Measurements from ENCODE around the gene SYNPR. TPM values are rescaled to one million over a fixed set of nuclear protein-coding genes. Genes with fewer than 3 reads are reported as not detected.

Gene SYNPR
- total RNA-seq, 6 experiments from 2014 or later: not detected

DNA sequence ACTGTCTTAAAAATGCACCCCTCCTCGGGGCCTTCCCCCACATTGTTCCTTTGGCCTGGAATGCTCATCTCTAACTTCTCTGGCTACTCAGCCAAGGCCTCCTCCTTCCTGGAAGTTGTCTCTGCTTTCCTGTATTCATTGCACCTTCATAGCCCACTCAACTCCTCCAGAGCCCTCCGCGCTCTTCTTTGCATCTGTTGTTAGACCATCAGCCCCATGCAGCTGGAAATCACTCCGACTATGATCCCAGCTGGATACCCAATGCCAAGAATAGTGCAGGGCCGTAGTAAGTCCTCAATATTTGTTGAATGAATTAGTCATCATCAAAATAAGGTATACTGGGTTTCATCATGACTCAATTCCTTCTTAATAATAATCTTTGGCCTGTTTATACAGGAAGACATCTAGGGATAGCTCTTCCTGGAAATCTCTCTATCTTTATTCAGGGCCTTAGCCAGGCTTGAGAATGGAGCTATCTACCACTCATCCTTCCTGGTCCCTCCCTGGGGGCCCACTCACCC lies 112.7 kb downstream of the SYNPR start:
- H3K9me3 Mint-ChIP-seq: no peaks in the 10 kb centered on the region
- no peaks in the 10 kb centered on the region for H3K36me3 Mint-ChIP-seq (ENCODE audit: low read depth)
- TF ChIP-seq, protein P1, sequence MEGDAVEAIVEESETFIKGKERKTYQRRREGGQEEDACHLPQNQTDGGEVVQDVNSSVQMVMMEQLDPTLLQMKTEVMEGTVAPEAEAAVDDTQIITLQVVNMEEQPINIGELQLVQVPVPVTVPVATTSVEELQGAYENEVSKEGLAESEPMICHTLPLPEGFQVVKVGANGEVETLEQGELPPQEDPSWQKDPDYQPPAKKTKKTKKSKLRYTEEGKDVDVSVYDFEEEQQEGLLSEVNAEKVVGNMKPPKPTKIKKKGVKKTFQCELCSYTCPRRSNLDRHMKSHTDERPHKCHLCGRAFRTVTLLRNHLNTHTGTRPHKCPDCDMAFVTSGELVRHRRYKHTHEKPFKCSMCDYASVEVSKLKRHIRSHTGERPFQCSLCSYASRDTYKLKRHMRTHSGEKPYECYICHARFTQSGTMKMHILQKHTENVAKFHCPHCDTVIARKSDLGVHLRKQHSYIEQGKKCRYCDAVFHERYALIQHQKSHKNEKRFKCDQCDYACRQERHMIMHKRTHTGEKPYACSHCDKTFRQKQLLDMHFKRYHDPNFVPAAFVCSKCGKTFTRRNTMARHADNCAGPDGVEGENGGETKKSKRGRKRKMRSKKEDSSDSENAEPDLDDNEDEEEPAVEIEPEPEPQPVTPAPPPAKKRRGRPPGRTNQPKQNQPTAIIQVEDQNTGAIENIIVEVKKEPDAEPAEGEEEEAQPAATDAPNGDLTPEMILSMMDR (IDR thresholded peaks at IDR 0.05): no peak
- no peak overlapping the region for H3K27ac Mint-ChIP-seq
- peaks cover 9% of the 10 kb centered on the region for H3K27me3 Mint-ChIP-seq (ENCODE audit: insufficient read depth)
- H3K4me3 Mint-ChIP-seq: no peak overlapping the region
- no peak for DNase-seq
- H3K4me1 Mint-ChIP-seq (ENCODE audit: low read depth): no peaks in the 10 kb centered on the region

- peaks cover 2% of the 10 kb centered on the region; the same call in 1 of the 2 replicates for H3K27me3 Mint-ChIP-seq (ENCODE audit: insufficient read depth)
- H3K36me3 Mint-ChIP-seq (ENCODE audit: low read depth): no peaks in the 10 kb centered on the region
- no peaks in the 10 kb centered on the region for H3K4me1 Mint-ChIP-seq (ENCODE audit: low read depth)
- DNase-seq: no peak
- TF ChIP-seq, protein P1 (IDR thresholded peaks at IDR 0.05): no peak
- no peak overlapping the region for H3K27ac Mint-ChIP-seq
- no peak overlapping the region for H3K4me3 Mint-ChIP-seq
- no peaks in the 10 kb centered on the region for H3K9me3 Mint-ChIP-seq
Observed at GRCh38 chr3:63395960-63396359, 117.9 kb downstream of the SYNPR start.

GRCh38 chr3:63400246-63400860 lies 122.2 kb downstream of the SYNPR start:
- Mint-ChIP-seq H3K9me3 (no peaks in the 10 kb centered on the region), H3K4me1 (ENCODE audit: low read depth) (no peaks in the 10 kb centered on the region), H3K4me3 (no peak overlapping the region), H3K27ac (no peak overlapping the region), H3K27me3 (ENCODE audit: insufficient read depth) (no peaks in the 10 kb centered on the region; the same call in 1 of the 2 replicates), H3K36me3 (ENCODE audit: low read depth) (no peaks in the 10 kb centered on the region)
- peak; percentile 9 for DNase-seq
- TF ChIP-seq, protein P1 (IDR thresholded peaks at IDR 0.05): no peak

- Mint-ChIP-seq H3K36me3 (ENCODE audit: low read depth) (no peaks in the 10 kb centered on the region), H3K27ac (no peak overlapping the region), H3K4me3 (no peak overlapping the region), H3K4me1 (ENCODE audit: low read depth) (no peaks in the 10 kb centered on the region), H3K9me3 (no peaks in the 10 kb centered on the region), H3K27me3 (ENCODE audit: insufficient read depth) (no peaks in the 10 kb centered on the region; the same call in 1 of the 2 replicates)
- no peak for DNase-seq
- TF ChIP-seq, protein P1 (IDR thresholded peaks at IDR 0.05): peak; percentile 25; the same call in 1 of the 2 replicates
Observed at GRCh38 chr3:63405882-63406281, 127.8 kb downstream of the SYNPR start.

GRCh38 chr3:63413523-63413922 lies 135.4 kb downstream of the SYNPR start:
- Mint-ChIP-seq H3K27ac (no peak overlapping the region), H3K27me3 (ENCODE audit: insufficient read depth) (no peaks in the 10 kb centered on the region; the same call in 1 of the 2 replicates), H3K4me1 (ENCODE audit: low read depth) (no peaks in the 10 kb centered on the region), H3K36me3 (ENCODE audit: low read depth) (no peaks in the 10 kb centered on the region), H3K4me3 (no peak overlapping the region), H3K9me3 (no peaks in the 10 kb centered on the region)
- DNase-seq: no peak
- TF ChIP-seq, protein P1 (IDR thresholded peaks at IDR 0.05): no peak
